ENCODE results near the gene TIMMDC1. TPM values are rescaled to one million over a fixed set of nuclear protein-coding genes. Genes with fewer than 3 reads are reported as not detected.

The TIMMDC1 gene
- total and polyA plus RNA-seq, 9 of the 15 experiments (the other 6 are each of a cell fraction or from before 2014, with no cell fraction given): 62.1 to 226 (median 86.6) TPM

DNA sequence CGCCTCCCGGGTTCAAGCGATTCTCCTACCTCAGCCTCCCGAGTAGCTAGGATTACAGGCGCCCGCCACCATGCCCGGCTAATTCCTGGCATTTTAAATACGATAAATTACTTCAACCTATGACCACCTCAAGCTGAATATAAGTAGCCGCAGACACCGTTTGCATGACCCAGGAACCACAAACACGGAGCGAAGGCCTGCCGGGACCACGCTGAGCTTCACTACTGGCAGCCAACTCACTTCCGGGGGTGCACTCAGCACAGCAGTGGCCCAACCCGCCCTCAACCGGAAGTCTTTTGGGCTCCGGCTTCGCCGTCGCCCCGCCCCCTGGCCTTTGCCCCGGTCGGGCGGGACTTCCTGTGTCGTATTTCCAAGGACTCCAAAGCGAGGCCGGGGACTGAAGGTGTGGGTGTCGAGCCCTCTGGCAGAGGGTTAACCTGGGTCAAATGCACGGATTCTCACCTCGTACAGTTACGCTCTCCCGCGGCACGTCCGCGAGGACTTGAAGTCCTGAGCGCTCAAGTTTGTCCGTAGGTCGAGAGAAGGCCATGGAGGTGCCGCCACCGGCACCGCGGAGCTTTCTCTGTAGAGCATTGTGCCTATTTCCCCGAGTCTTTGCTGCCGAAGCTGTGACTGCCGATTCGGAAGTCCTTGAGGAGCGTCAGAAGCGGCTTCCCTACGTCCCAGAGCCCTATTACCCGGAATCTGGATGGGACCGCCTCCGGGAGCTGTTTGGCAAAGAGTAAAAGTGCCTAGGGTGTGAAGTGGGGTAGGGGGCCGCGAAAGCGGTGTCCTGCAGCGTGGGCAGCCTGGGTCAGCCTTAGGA lies at the start of gene TIMMDC1 (continued):
- TF ChIP-seq, protein P1, sequence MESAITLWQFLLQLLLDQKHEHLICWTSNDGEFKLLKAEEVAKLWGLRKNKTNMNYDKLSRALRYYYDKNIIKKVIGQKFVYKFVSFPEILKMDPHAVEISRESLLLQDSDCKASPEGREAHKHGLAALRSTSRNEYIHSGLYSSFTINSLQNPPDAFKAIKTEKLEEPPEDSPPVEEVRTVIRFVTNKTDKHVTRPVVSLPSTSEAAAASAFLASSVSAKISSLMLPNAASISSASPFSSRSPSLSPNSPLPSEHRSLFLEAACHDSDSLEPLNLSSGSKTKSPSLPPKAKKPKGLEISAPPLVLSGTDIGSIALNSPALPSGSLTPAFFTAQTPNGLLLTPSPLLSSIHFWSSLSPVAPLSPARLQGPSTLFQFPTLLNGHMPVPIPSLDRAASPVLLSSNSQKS (CRISPR knock-in tag; IDR thresholded peaks at IDR 0.05): no peak
- no peak for TF ChIP-seq STAT5B (CRISPR knock-in tag; IDR thresholded peaks at IDR 0.05)
- no peak for TF ChIP-seq LARP7 (IDR thresholded peaks at IDR 0.05)
- TF ChIP-seq CC2D1A (IDR thresholded peaks at IDR 0.05): no peak
- TF ChIP-seq ZNF76 (CRISPR knock-in tag; IDR thresholded peaks at IDR 0.05; ENCODE audit: borderline replicate concordance): no peak
- TF ChIP-seq, protein P2, sequence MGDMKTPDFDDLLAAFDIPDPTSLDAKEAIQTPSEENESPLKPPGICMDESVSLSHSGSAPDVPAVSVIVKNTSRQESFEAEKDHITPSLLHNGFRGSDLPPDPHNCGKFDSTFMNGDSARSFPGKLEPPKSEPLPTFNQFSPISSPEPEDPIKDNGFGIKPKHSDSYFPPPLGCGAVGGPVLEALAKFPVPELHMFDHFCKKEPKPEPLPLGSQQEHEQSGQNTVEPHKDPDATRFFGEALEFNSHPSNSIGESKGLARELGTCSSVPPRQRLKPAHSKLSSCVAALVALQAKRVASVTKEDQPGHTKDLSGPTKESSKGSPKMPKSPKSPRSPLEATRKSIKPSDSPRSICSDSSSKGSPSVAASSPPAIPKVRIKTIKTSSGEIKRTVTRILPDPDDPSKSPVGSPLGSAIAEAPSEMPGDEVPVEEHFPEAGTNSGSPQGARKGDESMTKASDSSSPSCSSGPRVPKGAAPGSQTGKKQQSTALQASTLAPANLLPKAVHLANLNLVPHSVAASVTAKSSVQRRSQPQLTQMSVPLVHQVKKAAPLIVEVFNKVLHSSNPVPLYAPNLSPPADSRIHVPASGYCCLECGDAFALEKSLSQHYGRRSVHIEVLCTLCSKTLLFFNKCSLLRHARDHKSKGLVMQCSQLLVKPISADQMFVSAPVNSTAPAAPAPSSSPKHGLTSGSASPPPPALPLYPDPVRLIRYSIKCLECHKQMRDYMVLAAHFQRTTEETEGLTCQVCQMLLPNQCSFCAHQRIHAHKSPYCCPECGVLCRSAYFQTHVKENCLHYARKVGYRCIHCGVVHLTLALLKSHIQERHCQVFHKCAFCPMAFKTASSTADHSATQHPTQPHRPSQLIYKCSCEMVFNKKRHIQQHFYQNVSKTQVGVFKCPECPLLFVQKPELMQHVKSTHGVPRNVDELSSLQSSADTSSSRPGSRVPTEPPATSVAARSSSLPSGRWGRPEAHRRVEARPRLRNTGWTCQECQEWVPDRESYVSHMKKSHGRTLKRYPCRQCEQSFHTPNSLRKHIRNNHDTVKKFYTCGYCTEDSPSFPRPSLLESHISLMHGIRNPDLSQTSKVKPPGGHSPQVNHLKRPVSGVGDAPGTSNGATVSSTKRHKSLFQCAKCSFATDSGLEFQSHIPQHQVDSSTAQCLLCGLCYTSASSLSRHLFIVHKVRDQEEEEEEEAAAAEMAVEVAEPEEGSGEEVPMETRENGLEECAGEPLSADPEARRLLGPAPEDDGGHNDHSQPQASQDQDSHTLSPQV (IDR thresholded peaks at IDR 0.05): no peak
- no peak for TF ChIP-seq ZNF197 (CRISPR knock-in tag; IDR thresholded peaks at IDR 0.05; ENCODE audit: low read depth)
- TF ChIP-seq RB1 (IDR thresholded peaks at IDR 0.05; ENCODE audit: low read depth): 0 out of 2 replicates have a peak, but pooled peaks have one; percentile 10
- TF ChIP-seq RBM15 (IDR thresholded peaks at IDR 0.05; ENCODE audit: insufficient read depth, low read length): no peak
- no peak for TF ChIP-seq KAT2B (IDR thresholded peaks at IDR 0.05; ENCODE audit: low read depth, low read length)
- TF ChIP-seq ZNF717 (CRISPR knock-in tag; IDR thresholded peaks at IDR 0.05): no peak
- TF ChIP-seq ZNF584 (CRISPR knock-in tag; IDR thresholded peaks at IDR 0.05; ENCODE audit: low read depth): no peak
- TF ChIP-seq CREB3 (tag; conservative IDR thresholded peaks at IDR 0.05; ENCODE audit: low read depth): no peak
- TF ChIP-seq RUNX1 (IDR thresholded peaks at IDR 0.05; ENCODE audit: low read depth): no peak
- TF ChIP-seq, protein P3, sequence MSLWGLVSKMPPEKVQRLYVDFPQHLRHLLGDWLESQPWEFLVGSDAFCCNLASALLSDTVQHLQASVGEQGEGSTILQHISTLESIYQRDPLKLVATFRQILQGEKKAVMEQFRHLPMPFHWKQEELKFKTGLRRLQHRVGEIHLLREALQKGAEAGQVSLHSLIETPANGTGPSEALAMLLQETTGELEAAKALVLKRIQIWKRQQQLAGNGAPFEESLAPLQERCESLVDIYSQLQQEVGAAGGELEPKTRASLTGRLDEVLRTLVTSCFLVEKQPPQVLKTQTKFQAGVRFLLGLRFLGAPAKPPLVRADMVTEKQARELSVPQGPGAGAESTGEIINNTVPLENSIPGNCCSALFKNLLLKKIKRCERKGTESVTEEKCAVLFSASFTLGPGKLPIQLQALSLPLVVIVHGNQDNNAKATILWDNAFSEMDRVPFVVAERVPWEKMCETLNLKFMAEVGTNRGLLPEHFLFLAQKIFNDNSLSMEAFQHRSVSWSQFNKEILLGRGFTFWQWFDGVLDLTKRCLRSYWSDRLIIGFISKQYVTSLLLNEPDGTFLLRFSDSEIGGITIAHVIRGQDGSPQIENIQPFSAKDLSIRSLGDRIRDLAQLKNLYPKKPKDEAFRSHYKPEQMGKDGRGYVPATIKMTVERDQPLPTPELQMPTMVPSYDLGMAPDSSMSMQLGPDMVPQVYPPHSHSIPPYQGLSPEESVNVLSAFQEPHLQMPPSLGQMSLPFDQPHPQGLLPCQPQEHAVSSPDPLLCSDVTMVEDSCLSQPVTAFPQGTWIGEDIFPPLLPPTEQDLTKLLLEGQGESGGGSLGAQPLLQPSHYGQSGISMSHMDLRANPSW (CRISPR knock-in tag; IDR thresholded peaks at IDR 0.05): no peak
- TF ChIP-seq ZNF77 (CRISPR knock-in tag; IDR thresholded peaks at IDR 0.05): no peak
